PFSK-1 (cell line): ENCODE results near the gene CLEC4G.

Experiments
- FOXP2 ChIP-seq: optimal IDR thresholded peaks from 2 replicates; pipeline ENCODE3; 2011; ENCODE audit warnings: borderline replicate concordance, control low read depth, inconsistent platforms; ENCODE audit not compliant: insufficient read depth; ENCODE audit errors: extremely low read length, extremely low read depth
- POLR2AphosphoS5 ChIP-seq: IDR thresholded peaks from 2 replicates; pipeline ENCODE4 v1.6.1; 2012; ENCODE audit warnings: low read depth, mild to moderate bottlenecking, control low read depth, low read length, moderate library complexity
- REST ChIP-seq, 2 experiments: IDR thresholded peaks; 2 replicates each; pipeline versions ENCODE4 v1.6.1 to v1.8.0; 2011 to 2012; ENCODE audit warnings: low read depth in 2 of 2, low read length in 2 of 2, control low read depth in 1 of 2, inconsistent platforms in 1 of 2, mild to moderate bottlenecking in 1 of 2, moderate library complexity in 1 of 2; ENCODE audit not compliant: insufficient read depth in 1 of 2
- SIN3A ChIP-seq: IDR thresholded peaks from 2 replicates; pipeline ENCODE4 v1.6.1; 2012; ENCODE audit warnings: mild to moderate bottlenecking, low read length, moderate library complexity, borderline replicate concordance; ENCODE audit not compliant: insufficient read depth
- TAF1 ChIP-seq: IDR thresholded peaks from 2 replicates; pipeline ENCODE4 v1.6.1; 2012; ENCODE audit warnings: low read length, control low read depth, borderline replicate concordance; ENCODE audit not compliant: insufficient read depth

CLEC4G gene

GRCh38 chr19:7733376-7733775, 1.5 kb upstream of the CLEC4G start:
- TF ChIP-seq FOXP2 (no peak), TAF1 (no peak), REST (IDR thresholded peaks at IDR 0.05; ENCODE audit: insufficient read depth in 1 of 2, low read depth in 2 of 2, low read length in 2 of 2) (no peak), SIN3A (no peak), POLR2AphosphoS5 (no peak)

DNA sequence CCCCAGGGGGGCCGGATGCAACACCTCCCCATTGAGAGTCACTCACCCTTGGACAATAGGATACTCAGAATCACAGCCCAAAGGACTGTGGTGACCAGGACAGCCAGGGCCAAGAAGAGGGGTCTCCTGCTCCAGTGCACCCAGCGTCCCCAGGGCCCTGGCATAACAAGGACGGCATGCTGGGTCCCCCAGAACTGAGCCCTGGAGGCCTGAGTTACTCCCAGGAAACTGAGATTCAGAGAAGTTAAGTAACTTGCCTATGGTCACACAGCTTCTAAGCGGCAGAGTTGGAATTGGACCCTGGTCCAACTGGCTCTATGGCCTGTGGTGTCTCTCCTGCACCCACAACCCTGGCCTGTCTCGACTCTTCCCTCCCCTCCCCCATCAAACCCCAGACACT, 295 bp downstream of the CLEC4G start:
- TF ChIP-seq TAF1 (no peak), FOXP2 (no peak), POLR2AphosphoS5 (no peak), REST (IDR thresholded peaks at IDR 0.05; ENCODE audit: insufficient read depth in 1 of 2, low read depth in 2 of 2, low read length in 2 of 2) (no peak), SIN3A (no peak)

- no peak for TF ChIP-seq TAF1
- no peak for TF ChIP-seq REST (IDR thresholded peaks at IDR 0.05; ENCODE audit: insufficient read depth in 1 of 2, low read depth in 2 of 2, low read length in 2 of 2)
- no peak for TF ChIP-seq SIN3A
- no peak for TF ChIP-seq FOXP2
- no peak for TF ChIP-seq POLR2AphosphoS5
Observed at GRCh38 chr19:7731218-7731595, 703 bp downstream of the CLEC4G start.

GRCh38 chr19:7730286-7731217, 1.4 kb downstream of the CLEC4G start:
- TF ChIP-seq FOXP2 (no peak), REST (IDR thresholded peaks at IDR 0.05; ENCODE audit: insufficient read depth in 1 of 2, low read depth in 2 of 2, low read length in 2 of 2) (no peak), POLR2AphosphoS5 (no peak), SIN3A (no peak), TAF1 (no peak)
